ENCODE results near the gene SLC26A6. TPM values are rescaled to one million over a fixed set of nuclear protein-coding genes. Genes with fewer than 3 reads are reported as not detected.
A peak's percentile ranks its signal among the peaks of the same experiment; 100 is the strongest.

SLC26A6 gene
- total and polyA plus RNA-seq, 2 of the 13 experiments (the other 11 are each of a cell fraction or from before 2014, with no cell fraction given), result 40.7 to 184 TPM

DNA sequence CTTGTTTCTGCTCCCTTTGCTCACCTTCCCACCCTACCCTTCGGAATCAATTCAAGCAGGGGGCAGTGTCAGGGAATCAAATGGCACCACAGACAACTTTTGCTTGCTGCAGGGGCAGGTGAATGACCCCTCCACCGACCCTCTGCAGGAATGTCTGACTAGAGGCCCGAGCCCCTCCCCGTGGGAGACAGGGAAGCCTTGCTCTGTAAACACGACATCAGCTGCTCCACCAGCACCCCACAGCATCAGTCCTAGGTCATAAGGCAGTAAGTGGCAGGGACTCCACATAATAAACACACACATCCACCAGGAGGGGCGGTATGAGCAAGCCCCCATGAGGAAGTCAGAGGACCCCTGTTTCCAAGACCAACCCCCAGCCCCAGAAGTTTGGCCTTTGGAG is 2.0 kb upstream of the SLC26A6 start:
- in situ Hi-C loops (cut with HindIII; ENCODE audit: extremely low pct_ligation_motif_present, low pct_unique_long_range_greater_than_20kb), result no loop called here
- peaks cover 50% of the 10 kb centered on the region for H3K4me1 ChIP-seq (ENCODE audit: insufficient read depth, low read length)
- no peaks in the 10 kb centered on the region for H3K9me3 ChIP-seq (ENCODE audit: low read length)
- peak overlapping the region; percentile 83; the same call in 1 of the 2 replicates for H3K9ac ChIP-seq (ENCODE audit: insufficient read depth, low read depth, low read length)
- ChIA-PET CTCF (ENCODE audit: low intra/inter-chr PET ratio, low total read pairs) (no interaction called here), POLR2A (interaction anchor here (3.5 kb wide), 1 partner anchor 25 kb away, joined by 24 read pairs; no protein-coding TSS in a partner anchor)
- no peaks in the 10 kb centered on the region for H4K20me1 ChIP-seq (ENCODE audit: insufficient read depth, low read length)
- intact Hi-C loops (cut with micrococcal nuclease; ENCODE audit: unreplicated experiment), result no loop called here
- DNase-seq (ENCODE audit: low spot score), result peak; percentile 15
- H3K4me3 ChIP-seq (replicated peaks in 1 of 3; ENCODE audit: insufficient read depth in 1 of 3, low read depth in 2 of 3, low read length in 3 of 3), result peak overlapping the region in 2 of 3 experiments; percentile 4 to 9; a peak in 1 of 6 replicates
- ATAC-seq, result no peak
- no peak overlapping the region for H2AFZ ChIP-seq (ENCODE audit: low read length)
- FAIRE-seq, result no peak
- H3K27ac ChIP-seq (ENCODE audit: extremely low read length, insufficient read depth, low read length), result peak overlapping the region; percentile 1
- H3K79me2 ChIP-seq (ENCODE audit: insufficient read depth, low read length), result peaks cover 36% of the 10 kb centered on the region
- H3K4me2 ChIP-seq (ENCODE audit: low read depth, low read length), result peak overlapping the region; percentile 83; the same call in 1 of the 2 replicates
- WGBS (ENCODE audit: low lambda C conversion rate), result 40% methylated on average over 5 of the region's 6 CpGs
- BruUV-seq (replicated peaks), result no TSS peak
- H3K36me3 ChIP-seq (replicated peaks in 1 of 2; ENCODE audit: control insufficient read depth in 1 of 2, insufficient read depth in 2 of 2, low read length in 2 of 2), result peaks cover 3 to 17% of the 10 kb centered on the region in 2 experiments; a peak in 4 of 5 replicates
- no peaks in the 10 kb centered on the region; a peak in 1 of 5 replicates for H3K27me3 ChIP-seq (ENCODE audit: control insufficient read depth in 1 of 2, insufficient read depth in 2 of 2, low read length in 2 of 2)
- no peak for TF ChIP-seq HDAC1 (CRISPR knock-in tag; IDR thresholded peaks at IDR 0.05)
- TF ChIP-seq HNRNPUL1 (IDR thresholded peaks at IDR 0.05; ENCODE audit: low read depth, low read length), result no peak
- TF ChIP-seq, protein P1, sequence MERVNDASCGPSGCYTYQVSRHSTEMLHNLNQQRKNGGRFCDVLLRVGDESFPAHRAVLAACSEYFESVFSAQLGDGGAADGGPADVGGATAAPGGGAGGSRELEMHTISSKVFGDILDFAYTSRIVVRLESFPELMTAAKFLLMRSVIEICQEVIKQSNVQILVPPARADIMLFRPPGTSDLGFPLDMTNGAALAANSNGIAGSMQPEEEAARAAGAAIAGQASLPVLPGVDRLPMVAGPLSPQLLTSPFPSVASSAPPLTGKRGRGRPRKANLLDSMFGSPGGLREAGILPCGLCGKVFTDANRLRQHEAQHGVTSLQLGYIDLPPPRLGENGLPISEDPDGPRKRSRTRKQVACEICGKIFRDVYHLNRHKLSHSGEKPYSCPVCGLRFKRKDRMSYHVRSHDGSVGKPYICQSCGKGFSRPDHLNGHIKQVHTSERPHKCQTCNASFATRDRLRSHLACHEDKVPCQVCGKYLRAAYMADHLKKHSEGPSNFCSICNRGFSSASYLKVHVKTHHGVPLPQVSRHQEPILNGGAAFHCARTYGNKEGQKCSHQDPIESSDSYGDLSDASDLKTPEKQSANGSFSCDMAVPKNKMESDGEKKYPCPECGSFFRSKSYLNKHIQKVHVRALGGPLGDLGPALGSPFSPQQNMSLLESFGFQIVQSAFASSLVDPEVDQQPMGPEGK (CRISPR knock-in tag; IDR thresholded peaks at IDR 0.05), result 0 out of 2 replicates have a peak, but pooled peaks have one; percentile 21
- no peak for TF ChIP-seq FOXA1 (IDR thresholded peaks at IDR 0.05)
- TF ChIP-seq FOXA1 (CRISPR knock-in tag; IDR thresholded peaks at IDR 0.05), result peak; percentile 41; the same call in 1 of the 2 replicates
- no peak for TF ChIP-seq POLR2A (IDR thresholded peaks at IDR 0.05; ENCODE audit: insufficient read depth in 1 of 2, low read depth in 2 of 2, low read length in 2 of 2)
- TF ChIP-seq NAIF1 (CRISPR knock-in tag; IDR thresholded peaks at IDR 0.05; ENCODE audit: borderline replicate concordance), result no peak
- TF ChIP-seq, protein P2, sequence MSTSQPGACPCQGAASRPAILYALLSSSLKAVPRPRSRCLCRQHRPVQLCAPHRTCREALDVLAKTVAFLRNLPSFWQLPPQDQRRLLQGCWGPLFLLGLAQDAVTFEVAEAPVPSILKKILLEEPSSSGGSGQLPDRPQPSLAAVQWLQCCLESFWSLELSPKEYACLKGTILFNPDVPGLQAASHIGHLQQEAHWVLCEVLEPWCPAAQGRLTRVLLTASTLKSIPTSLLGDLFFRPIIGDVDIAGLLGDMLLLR (CRISPR knock-in tag; IDR thresholded peaks at IDR 0.05), result no peak
- TF ChIP-seq FOXA3 (CRISPR knock-in tag; IDR thresholded peaks at IDR 0.05), result peak; percentile 12; the same call in 1 of the 2 replicates
- TF ChIP-seq, protein P3, sequence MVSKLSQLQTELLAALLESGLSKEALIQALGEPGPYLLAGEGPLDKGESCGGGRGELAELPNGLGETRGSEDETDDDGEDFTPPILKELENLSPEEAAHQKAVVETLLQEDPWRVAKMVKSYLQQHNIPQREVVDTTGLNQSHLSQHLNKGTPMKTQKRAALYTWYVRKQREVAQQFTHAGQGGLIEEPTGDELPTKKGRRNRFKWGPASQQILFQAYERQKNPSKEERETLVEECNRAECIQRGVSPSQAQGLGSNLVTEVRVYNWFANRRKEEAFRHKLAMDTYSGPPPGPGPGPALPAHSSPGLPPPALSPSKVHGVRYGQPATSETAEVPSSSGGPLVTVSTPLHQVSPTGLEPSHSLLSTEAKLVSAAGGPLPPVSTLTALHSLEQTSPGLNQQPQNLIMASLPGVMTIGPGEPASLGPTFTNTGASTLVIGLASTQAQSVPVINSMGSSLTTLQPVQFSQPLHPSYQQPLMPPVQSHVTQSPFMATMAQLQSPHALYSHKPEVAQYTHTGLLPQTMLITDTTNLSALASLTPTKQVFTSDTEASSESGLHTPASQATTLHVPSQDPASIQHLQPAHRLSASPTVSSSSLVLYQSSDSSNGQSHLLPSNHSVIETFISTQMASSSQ (IDR thresholded peaks at IDR 0.05; ENCODE audit: low read depth), result no peak
- TF ChIP-seq, protein P3 (CRISPR knock-in tag; IDR thresholded peaks at IDR 0.05; ENCODE audit: borderline replicate concordance), result no peak
- TF ChIP-seq ZKSCAN5 (CRISPR knock-in tag; IDR thresholded peaks at IDR 0.05), result no peak
- no peak for TF ChIP-seq AHR (CRISPR knock-in tag; IDR thresholded peaks at IDR 0.05)
- TF ChIP-seq ZIK1 (CRISPR knock-in tag; IDR thresholded peaks at IDR 0.05; ENCODE audit: borderline replicate concordance, low read depth), result no peak
- no peak for TF ChIP-seq ZNF350 (CRISPR knock-in tag; IDR thresholded peaks at IDR 0.05; ENCODE audit: borderline replicate concordance, low read depth)
- TF ChIP-seq, protein P4, sequence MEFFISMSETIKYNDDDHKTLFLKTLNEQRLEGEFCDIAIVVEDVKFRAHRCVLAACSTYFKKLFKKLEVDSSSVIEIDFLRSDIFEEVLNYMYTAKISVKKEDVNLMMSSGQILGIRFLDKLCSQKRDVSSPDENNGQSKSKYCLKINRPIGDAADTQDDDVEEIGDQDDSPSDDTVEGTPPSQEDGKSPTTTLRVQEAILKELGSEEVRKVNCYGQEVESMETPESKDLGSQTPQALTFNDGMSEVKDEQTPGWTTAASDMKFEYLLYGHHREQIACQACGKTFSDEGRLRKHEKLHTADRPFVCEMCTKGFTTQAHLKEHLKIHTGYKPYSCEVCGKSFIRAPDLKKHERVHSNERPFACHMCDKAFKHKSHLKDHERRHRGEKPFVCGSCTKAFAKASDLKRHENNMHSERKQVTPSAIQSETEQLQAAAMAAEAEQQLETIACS (CRISPR knock-in tag; IDR thresholded peaks at IDR 0.05), result no peak
- no peak for TF ChIP-seq KDM5B (CRISPR knock-in tag; IDR thresholded peaks at IDR 0.05; ENCODE audit: borderline replicate concordance)

All from HepG2 (cell line).